SKM-1 treated with dmso at 0.1 percent for 144 hours (cell line): ENCODE measurements around the gene DPH6.

ENCODE experiments used
- DNase-seq: peaks from one replicate; lab custom pipeline; 2025; ENCODE audit not compliant: unreplicated experiment; lab: John Stamatoyannopoulos, UW

DPH6 gene

DNA sequence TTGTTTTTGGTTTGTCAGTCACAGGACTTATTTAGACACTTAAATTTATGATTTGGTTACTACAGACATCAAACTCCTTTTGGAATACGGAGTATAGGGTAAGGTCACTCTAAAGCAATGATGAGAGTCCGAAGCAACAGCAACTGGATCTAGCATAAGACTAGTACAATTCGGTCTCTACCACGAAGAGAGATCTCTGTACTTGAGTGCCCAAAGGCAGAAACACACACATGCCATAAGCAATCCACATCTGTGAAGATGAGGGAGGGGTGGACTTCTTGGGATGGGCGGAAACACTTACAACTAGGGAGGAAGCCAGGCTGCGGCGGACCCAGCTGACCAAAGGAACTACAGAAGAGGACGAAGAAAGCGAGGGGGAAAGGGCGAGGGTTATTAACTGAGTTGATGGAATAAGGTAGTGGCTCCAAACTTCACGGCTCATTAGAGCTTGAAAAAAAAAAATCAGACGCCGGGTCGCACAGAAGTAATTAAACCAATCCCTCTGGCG, 595 bp downstream of the DPH6 start:
- peak; percentile 17 for DNase-seq

DNA sequence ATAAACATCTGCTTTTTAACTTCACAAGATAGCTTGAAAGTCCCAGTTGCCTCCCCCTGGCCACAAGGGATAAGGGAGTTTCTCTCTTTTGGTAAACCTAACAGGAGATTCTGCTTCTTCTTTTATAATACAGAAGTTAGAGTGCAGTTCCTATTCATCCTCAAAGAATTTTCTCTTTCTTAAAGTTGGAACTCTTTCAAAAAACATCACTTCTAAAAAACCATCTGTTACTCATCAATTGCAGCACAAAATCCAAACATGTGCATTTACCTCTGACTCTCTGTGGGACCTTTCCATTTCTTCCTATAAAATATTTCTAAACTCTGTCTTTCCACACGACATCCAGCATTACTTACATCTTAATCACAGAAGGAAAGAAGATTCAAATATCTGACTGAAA, 5.1 kb downstream of the DPH6 start:
- DNase-seq, result no peak

DNA sequence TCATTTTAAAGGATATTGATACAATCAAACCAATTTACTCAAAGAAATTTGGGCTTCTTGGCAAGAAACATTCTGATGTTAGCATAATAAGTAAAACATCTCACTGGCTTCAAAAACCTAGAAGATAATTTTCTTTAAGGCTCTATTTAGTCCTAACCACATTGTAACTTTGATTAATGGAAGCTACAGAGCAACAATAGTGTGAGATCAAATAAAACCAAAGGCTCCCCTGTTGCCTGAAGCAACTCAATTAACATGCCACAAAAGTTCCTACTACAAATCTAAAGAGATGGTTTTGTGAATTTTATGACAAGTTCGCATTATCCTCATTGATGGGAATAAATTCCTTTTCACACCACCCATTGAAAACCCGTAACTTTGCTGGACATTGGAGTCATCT, 5.9 kb downstream of the DPH6 start:
- no peak for DNase-seq

DNA sequence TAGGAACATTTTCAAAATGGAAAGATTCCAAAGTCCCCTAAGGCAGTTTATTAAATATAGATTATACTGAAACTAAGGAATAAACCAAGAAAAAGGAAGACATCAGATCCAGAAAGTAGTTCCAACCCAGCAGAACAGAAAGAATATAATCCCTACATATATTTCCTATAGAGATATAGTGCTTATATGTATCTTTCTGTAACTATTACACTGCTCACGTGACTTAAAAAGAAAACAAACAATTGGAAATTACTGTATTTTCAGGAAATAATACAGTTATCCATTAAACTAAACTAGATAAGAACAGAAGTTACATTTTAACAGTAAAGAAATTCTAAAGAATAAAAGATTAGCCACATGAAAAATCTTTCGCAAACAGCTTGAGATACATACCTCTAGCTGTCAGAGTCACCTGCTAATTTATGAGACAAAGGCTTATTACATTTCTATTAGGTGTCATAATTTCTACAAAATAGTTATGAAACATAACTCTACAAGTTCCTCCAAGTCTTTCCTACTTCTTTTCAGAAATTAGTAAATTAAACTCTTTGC, 10.5 kb downstream of the DPH6 start:
- no peak for DNase-seq

DNA sequence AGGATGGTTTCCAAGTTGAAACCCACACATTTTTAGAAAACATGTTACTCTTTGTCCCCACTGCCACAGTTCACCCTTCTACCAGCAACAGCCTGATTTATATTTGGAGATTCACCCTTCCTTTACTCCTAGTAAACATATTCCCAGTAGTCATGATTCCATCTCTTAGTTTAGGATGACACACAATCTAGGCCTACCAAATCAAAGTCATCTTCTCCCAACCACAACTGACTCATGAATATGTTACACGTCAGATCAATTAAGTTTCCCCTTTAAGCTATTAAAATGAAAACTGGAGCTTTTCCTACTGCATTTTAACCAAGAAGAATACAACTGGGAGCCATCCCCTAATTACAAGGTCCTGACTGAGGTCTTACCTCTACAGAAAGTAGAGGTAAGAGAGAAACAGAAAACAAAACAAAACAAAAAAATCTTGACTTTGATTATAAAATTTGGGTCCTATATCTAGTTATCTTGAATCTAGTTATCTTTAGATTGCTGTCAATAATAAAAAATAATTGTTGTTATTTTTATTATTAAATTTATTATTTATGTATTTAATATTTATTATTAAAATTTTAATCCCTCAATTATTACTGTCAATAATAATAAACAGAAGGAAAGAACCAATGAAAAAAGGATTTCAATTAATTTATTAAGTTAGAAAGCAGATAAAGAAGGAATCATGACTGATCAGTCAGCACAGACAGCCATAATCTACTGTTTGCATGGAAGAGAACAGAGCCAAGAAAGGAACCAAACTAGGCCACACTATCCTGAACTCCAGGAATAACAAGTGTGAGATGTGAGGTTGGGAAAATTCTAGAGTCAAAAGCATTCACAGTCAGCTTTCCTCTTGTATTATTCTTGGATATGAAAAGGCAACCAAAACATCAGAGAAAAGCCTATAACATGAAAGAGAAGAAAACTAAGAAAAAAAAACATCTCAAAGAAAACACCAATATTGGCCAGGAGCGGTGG, 12.5 kb downstream of the DPH6 start:
- DNase-seq, result no peak

DNA sequence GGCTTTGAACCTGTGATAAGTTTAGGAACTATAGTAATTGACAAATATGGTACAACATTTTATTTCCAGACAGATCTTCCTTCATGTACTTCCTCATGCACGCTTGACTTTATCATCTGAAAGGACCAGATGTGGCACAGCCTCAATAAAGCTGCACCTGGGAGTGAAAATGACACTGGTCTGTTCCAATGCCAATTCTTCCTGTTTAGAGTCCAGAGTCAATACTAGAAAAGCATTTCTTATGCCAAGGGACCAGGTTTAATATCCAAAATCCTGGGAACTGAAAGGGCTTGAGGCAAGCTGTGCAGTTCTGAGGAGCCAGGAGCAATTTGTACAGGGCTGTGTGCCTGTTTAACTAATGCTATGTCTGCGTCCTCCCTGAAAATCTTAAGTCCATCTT, 15.3 kb downstream of the DPH6 start:
- DNase-seq, result no peak

DNA sequence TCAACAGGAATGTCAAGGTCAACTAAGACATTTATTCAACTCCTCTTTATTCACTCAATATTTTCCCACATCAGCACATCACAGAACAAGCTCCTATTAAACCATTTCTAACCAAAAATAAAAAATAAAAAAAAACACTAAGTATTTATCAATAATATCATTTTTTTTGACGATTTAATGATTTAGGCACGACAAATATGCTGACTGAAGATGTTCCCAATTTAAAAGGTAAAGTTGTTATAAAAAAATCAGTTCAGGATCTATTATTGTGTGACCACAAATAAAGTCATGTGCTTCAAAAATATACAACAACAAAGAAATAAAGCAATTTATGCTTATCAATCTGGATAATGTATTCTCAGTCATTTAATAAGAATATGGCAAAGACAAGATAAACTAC, 16.2 kb downstream of the DPH6 start:
- no peak for DNase-seq

DNA sequence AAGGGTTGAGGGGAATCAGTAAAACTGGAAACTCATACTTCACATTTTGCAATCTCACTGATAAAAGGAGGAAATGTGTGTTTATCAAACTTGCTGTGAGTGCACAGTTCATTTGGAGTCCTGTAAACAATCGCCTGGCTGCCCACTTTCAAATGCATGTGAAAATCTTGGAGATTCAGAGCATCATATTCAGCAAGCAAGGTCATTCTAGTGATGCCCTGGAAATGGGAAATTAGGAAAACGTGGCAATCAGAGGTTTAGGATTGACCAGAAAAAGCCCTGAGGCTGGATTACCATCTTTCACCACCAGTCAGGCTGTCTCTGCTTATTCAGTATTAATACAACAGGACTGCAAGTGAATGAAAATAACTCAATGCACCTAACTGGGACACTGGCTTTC, 23.9 kb downstream of the DPH6 start:
- no peak for DNase-seq

DNA sequence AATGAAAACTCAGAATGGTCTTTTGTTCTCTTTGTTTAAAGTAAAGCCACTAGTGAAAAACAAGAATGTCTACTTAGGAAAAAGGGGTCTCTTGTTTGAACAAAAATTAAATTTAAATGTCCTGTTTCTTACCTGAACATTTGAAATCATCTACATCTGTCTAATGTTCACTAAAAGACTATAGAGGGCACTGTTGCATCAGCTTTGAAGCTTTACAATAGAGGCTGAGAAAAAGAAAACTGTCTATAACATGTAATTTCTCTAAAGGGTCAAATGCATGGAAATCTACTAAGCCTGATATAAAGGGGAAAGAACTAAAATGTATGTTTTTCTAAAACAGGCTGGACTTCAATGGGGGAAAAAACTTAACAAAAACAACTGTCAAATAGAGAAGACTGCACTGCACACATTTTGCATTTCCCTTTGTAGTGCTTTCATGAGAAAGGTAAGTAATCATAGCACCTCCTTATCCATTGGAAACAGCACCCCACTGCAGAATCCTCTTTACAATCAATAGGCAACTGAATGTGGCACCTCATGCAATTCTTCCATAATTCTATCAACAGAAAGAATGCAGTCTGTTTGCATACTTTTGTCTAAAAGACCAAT, 26.3 kb downstream of the DPH6 start:
- DNase-seq, result peak; percentile 8

DNA sequence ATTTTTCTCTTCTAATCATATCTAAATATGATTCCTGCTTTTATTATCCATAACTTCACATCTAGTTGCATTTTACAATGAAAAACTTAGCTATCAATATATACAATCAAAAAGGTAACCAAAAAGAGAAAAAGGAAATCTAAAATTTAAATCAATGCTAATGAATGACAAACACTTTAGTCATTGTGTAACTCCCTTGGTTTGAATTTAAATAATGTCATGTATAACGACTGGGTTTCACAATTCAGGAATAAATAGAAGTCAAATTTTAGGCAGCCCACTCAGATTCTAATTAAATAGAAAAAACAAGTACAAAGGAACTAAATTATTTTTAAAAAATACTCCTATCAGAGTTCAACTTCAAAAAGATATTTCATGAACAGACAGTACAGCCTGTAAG, 26.9 kb downstream of the DPH6 start:
- DNase-seq, result no peak

DNA sequence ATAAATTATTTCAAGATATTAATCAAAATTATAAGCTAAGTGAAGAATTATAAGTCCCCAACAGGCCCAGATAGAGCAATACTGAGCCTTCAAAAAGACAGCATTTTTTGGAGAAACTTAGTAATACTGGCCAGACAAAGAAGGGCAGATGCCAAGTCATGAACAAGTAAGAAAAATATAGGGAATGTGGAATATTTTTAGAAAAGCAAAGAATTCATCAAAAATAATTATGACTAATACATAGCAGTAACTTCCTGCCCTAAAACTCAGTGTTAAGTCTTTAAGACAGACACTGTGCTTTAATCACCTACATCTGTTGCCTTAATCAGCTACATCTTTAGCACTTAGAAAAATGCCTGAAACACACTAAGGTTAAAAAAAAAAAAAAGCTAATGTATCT, 31.2 kb downstream of the DPH6 start:
- no peak for DNase-seq

DNA sequence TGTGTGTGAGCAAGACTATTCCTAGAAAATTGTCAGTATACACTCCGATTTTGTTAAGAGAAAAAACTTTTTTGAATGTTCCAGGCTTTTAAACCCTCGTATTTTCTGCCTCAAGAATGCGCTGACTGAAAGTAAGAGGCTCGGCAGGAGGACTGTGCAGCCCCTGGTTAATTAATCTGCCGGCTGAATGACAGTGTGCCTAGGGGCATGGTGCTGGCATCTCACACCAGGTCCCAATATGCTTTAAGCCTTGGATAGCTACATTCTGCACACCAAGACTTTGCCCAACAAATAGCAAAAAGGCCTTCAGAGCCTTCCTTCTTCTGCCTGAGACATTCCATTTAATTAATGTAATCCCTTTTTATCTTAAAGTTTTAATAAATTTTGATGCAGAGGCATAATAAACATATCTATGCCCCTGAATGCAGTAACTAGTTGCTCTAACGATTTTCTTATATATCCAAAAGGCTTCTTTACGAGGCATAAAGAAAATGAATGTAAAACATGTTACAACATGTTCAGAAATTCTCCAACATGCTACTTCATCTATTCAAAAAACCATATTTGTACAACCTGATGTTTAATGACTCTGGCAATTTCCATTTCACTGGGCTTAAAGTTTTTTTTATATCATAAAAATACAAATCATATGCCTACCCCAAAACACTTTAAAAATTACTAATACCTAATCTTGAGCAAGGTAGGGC, 37.9 kb downstream of the DPH6 start:
- DNase-seq, result no peak

DNA sequence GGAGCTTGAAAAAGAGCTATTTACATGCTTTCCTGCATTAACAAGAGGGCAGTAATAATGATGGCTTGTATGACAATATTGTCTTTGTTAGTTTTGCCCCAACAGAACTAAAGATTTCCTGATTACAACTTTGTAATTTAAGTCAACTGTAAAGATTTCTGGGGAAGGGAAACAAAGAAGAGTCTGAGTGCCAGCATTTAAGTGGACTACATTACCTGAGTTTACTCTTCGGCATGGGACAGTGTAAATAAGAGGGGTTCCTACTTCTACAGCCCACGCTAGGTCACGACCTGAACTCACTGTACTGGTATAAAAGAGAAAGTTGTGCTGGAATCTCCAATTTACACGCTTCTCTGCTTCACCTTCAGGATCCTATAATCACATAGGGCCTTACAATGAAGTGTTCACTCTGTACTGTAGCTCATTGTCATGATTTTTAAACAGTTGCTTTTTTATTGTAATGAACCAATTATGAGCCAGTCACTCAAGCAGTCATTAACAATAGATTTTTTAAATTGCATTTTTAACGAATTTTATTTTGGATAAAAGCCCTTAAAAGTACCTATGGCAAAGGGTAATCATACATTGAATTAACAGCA, 39.6 kb downstream of the DPH6 start:
- no peak for DNase-seq

DNA sequence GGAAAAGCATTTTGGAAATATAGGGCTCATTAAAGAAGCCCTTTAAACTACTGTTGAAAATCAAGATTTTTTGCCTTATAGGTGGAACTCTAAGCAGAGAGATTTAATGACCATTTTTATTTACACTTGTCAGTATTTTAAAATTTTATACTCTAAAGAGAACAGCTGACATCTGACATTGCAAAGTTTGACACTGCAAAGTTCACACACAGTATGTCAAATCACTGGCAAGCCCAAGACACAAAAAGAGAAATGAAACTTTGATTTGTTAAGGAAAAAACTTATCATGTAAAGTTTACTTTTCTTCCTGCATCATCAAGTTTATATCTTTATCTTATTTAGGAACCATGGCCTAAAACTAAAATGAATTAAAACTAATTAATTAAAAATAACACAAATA, 40.2 kb downstream of the DPH6 start:
- no peak for DNase-seq

DNA sequence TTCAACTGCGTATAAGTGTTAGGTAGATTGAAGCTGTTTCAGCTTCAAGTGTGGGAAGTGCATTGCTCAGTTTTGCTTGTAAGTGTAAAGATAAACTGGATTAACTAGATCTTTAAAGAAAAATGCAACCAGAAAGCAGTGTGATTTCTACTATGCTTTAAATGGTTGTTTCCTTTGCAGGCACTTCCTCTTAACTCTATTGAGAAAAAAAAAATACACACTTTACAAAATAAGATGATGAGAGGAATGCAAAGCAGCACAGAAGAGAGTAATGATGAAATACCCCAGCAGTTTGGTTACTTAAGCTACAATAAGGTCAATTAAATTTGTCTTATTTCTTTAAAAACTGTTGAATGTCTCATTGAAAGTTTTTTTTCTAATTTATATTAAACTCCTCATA, 40.8 kb downstream of the DPH6 start:
- DNase-seq, result no peak

DNA sequence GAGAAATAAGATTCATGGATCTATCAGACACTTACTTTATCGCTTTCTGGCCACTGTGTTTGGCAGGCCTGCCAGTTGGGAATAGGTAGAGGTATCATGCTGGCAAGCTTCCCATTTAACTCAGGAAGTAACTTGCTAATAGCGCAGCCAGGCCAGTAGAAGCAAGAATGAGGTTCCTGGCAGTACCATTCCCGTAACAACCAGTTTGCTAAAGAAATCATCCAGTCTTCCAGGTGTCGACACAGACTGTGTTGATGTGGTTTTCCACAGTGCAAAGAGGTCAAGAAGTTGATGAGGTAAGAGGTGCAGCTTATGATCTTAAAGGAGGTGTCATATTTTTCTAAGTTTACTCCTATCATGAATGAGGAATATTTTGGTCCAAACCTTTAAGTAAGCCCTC, 46.2 kb downstream of the DPH6 start:
- DNase-seq, result no peak

DNA sequence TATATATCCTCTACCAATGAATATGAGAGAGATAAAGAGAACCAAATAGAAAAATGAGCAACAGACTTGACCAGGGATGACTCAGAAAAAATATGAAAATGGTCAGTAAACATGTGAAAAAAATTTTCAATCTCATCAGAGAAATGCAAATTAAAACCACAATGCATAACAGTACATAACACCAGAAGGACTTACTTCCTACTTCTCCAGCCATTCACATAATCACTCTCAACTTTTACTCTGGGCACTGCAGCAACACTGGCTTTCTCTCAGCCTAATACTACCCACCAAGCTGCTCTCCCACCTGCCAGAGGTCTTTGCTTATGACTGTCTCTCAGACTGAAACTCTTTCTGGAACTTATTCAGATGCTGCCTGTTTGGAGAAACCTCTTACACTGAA, 49.4 kb downstream of the DPH6 start:
- DNase-seq, result no peak

DNA sequence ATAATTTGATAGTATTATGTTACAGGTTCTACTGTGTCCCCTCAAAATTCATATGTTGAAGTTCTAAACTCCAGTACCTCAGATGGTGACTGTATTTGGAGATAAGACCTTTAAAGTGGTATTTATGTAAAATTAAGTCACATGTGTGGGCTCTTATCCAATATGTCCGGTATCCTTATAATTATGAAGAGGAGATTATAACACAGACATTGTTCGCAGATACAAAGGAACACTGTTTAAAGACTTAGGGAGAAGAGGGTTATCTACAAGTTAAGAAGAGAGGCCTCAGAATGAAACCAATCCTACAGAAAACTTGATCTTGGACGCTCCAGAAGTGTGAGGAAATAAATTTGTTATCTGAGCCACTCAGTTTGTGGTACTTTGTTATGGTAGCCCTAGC, 50.9 kb downstream of the DPH6 start:
- DNase-seq, result no peak

DNA sequence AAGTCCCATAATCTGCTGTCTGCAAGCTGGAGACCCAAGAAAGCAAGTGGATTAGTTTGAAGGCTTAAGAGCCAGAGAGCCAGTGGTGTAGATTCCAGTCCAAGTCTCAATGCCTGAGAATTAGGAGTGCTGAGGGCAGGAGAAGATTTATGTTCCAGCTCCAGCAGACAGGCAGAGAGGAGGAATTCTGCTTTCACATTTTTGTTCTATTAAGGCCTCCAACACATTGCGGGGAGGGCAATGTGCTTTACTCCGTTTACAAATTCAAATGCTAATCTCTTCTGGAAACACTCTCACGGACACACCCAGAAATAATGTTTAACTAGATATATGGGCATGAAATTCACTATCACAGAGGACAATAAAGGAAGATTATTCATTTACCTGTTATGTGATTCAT, 54.0 kb downstream of the DPH6 start:
- DNase-seq, result no peak

DNA sequence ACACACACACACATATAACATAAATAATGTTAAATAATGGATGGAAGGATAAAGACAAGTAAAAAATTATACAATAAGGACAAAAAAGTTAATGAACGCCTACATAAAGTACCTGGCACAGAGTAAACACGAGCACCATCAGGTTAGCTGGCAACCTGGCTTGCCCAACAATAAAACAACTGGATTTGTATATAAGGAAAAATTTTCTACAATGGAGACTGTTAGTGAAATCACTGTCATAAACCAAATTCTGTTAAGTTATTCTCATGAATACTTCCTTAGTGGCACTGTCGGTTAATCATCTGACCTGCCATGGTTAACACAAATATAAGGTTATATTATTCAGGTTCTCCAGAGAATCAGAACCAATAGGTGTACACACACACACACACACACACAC, 54.8 kb downstream of the DPH6 start:
- no peak for DNase-seq

DNA sequence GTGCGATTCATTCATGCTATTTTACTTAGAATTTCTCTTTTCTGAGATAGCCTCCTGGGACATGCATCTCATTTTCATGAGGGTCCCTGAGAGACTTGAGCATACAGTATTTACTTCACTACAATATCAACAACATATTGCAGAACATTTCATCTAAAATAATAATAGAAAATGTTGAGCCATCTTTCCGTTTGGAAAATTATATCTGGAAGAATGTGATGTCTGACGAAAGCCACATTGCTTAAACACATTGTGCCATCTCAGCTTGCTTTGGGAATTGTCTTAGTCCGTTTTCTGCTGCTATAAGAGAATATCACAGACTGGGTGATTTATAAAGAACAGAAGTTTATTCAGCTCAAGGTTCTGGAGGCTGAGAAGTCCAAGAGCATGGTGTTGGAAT, 55.5 kb downstream of the DPH6 start:
- no peak for DNase-seq
